GM18868 (cell line): ENCODE results near the gene QSER1.
A peak's percentile ranks its signal among the peaks of the same experiment; 100 is the strongest.
"Not testable (repeated sequence)": the region's sequence is repeated elsewhere in the genome, so short reads cannot be mapped to it uniquely, and the experiment has no call there.

Experiments used
- ATAC-seq: cut with Tn5 transposase; IDR thresholded peaks from one replicate; pipeline ENCODE4 v1.9.1; 2021; ENCODE audit warnings: mild to moderate bottlenecking, moderate library complexity; ENCODE audit not compliant: unreplicated experiment

The QSER1 gene

GRCh38 chr11:32932196-32932595 lies 39.6 kb downstream of the QSER1 start:
- ATAC-seq, result no peak

DNA sequence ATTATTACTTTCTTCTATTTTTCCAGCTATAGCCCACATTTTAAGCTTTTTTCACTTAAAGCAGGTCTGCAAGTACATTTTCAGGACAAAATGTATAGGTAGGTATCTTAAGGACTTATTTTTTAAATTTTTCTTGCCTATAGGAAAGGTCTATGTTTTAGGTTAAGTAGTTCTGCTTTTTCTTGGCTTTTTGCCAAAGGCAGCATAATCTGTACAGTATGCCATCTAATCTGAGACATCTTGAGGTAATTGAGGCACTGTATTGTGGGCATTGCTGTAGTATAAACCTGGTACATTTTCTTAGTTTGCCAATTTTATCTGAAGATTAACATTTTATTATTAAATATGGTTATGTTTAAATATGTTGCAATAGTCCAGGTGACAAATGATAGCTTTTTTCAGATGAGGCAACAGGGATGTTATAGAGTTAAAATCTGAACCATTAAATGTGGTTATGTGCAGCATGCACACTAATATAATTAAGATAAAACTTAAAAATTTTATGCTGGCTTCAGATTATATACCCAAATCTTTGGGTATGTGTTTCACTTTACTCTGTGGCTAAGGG lies 42.9 kb downstream of the QSER1 start:
- no peak for ATAC-seq

DNA sequence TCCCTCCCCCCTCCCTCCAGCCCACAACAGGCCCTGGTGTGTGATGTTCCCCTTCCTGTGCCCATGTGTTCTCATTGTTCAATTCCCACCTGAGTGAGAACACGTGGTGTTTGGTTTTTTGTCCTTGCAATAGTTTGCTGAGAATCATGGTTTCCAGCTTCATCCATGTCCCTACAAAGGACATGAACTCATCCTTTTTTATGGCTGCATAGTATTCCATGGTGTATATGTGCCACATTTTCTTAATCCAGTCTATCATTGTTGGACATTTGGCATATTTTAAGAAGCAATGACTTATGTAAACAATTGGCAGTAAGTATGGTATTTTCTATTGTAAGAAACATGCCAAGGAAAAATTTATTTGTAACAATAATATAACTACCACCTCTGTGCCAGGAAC lies 43.6 kb downstream of the QSER1 start:
- not testable (repeated sequence) for ATAC-seq

DNA sequence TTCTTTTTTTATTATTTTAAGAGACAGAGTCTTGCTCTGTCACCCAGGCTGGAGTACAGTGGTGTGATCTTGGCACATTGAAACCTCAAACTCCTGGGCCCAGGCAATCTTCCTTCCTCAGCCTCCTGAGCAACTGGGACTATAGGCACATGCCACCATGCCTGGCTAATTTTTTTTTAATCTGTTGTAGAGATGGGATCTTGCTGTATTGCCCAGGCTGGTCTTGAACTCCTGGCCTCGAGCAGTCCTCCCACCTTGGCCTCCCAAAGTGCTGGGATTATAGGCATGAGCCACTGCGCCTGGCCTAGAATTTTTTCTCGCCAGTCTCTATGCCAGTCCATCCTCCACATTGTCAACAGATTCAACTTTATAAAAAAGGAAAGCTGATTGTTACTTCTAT lies 44.7 kb downstream of the QSER1 start:
- ATAC-seq, result not testable (repeated sequence)

- peak; percentile 64 for ATAC-seq
Observed at GRCh38 chr11:32939046-32939445, 46.4 kb downstream of the QSER1 start.

DNA sequence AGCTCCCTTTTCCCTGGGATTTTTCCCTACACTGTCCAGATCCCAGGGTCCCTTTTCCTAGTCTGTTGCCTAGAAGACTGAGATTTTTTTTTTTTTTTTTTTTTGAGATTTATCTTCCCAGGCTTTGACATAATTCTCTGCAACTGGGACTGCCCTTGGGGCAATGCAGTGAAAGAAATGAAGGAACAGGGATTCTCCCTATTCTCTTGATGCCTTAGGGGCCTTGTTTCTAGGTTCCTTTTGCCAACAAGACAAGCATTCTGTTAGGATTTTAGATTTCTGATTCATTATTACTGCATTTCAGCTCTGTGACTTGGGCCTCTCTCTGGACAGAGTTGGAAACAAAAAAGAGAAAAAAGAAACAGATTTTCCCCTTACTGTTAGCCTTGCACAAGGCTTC lies 47.3 kb downstream of the QSER1 start:
- no peak for ATAC-seq

DNA sequence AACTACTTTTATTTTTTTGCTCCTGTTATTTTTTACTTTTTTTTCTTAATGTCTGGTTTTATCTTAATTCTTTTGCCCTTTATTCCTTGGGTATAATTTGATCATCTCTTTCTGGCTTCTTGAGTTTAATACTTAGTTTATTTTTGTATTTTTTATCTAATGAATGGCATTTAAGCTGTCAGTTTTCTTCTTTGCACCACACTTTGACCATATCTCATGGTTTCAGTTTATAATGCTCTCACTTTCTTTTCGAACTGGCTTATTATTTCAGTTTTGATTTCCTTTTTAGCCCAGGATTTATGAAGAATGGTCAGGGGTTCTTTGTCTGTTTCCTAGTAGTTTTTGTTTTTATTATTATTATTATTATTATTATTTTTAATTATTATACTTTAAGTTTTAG lies 48.3 kb downstream of the QSER1 start:
- ATAC-seq, result no peak

DNA sequence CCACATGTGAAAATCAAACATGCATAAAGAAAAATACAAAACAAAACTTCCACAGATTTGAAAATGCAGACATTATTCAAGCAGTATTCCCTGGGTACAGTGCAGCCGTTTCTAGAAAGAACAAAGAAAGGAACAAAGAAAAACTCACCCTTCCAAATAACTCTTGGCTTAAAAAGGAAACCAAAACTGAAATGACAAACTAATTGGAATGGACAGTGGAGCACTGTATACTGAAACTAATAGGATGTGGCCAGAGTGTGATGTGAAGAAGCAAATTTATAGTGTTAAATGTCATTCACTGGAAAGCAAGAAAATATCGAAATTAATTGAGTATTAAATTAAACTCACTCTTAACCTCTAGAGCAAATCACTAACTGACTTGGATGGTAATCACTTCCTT lies 55.4 kb downstream of the QSER1 start:
- no peak for ATAC-seq

GRCh38 chr11:32949739-32950138 lies 57.1 kb downstream of the QSER1 start:
- ATAC-seq, result no peak

GRCh38 chr11:32952421-32952820 lies 59.8 kb downstream of the QSER1 start:
- no peak for ATAC-seq

DNA sequence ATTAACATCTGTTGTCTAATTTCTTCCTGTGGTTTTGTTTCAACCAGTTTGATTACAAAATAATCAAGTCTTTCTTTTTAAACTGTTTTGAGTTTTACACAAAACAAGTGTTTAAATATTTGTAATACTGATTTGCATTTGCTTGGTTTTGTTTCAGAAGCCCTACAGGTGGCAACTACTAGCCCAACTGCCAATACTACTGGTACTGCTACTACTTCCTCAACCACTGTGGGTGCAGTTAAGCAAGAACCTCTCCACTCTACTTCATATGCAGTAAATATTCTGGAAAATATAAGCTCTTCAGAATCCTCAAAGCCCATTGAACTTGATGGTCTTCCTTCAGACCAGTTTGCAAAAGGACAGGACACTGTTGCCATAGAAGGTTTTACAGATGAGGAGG lies 61.1 kb downstream of the QSER1 start:
- ATAC-seq, result no peak

- ATAC-seq, result no peak
Observed at GRCh38 chr11:32960553-32961164, 68.0 kb downstream of the QSER1 start.

DNA sequence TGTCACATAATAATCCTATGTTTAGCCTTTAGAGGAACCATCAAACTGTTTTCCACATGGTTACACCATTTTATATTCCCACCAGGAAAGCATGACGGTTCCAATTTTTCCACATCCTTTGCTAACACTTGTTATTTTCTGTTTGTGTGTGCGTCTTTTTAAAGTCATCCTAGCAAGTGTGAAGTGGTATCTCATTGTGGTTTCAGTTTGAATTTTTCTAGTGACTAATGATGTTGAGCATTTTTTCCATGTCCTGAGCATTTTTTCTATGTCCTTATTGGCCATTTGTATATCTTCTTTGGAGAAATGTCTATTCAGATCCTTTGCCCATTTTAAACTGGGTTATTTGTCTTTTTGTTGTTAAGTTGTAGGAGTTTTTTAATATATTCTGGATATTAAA lies 69.4 kb downstream of the QSER1 start:
- no peak for ATAC-seq

GRCh38 chr11:32963721-32964120 lies 71.1 kb downstream of the QSER1 start:
- no peak for ATAC-seq

DNA sequence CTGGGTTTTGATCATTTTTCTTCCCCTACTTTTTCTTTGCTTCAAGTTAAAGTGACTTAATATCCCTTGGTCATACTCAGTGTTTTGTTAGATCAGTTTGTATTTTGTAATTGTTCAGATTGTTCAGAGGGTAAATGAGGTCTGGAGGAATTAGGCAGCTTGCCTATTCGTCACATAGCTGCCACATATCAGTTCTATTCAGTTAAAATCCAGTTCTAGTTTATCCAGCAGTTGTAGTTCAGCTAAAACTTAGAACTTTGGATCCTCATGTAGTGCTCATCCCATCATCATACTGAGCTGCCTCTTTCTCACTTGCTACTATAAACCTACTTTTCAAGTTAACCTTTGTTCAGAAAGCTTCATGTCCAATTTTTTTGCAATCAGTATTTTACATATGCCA lies 75.9 kb downstream of the QSER1 start:
- ATAC-seq, result no peak

DNA sequence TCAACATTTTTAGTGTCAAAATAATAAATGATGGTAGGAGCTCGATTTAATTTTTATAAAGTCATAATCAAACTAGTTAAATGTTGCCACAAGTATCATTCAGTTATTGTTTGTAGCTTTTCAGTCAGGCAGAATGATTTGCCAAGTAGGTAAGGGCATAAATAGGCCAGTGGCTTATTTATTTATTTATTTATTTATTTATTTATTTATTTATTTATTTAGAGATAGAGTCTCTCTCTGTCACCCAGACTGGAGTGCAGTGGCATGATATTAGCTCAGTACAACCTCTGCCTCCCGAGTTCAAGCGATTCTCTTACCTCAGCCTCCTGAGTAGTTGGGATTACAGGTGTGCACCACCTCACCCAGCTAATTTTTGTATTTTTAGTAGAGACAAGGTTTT lies 79.6 kb downstream of the QSER1 start:
- ATAC-seq, result not testable (repeated sequence)

- ATAC-seq, result no peak
Observed at GRCh38 chr11:32972781-32973180, 80.2 kb downstream of the QSER1 start.

DNA sequence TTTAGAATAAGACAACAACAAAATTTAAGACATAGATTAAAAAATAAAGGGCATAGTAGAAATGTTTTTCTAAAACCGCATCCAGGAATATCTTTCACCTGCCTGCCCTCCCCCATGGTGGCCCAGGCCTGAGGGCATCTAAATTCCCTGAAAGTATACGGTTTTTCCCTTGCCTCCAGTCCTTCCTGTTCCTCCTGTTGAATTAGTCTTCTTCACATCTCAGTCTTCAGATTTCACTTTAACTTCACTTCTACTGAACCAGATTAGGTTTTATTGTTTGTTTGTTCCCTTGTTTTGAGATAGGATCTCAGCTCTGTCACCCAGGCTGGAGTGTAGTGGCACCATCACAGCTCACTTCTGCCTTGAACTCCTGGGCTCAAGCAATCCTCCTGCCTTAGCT lies 90.0 kb downstream of the QSER1 start:
- ATAC-seq, result no peak

DNA sequence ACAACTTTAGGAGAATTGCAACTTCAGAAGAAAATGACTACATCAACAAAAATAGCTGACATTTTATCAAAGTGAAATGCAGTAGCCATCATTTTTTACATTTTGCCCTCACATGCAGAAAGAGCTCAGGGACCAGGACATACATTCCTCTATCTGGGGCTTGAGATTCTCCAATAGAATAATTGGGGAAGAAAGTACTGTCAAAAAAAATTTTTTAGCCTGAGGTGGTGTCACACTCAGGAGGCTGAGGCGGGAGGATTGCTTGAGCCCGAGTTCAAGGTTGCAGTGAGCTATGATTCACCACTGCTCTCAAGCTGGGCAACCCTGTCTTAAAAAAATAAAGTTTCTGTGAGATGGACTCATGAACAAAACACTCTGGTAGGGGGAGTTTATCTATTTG lies 90.9 kb downstream of the QSER1 start:
- no peak for ATAC-seq

DNA sequence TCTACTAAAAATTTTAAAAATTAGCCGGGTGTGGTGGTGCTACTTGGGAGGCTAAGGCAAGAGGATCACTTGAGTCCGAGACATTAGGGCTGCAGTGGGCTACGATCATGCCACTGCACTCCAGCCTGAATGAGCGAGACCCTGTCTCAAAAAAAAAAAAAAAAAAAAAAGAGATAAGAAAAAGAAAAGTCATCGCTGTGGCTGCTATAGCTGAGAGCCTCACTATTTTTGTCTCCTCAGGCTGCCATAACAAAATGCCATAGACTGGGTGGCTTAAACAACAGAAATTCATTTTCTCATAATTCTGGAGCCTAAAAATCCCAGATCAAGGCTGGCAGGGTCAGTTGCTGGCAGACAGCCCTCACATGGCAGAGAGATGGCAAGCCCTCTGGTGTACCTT lies 93.0 kb downstream of the QSER1 start:
- ATAC-seq, result no peak

GRCh38 chr11:32987851-32988250 lies 95.2 kb downstream of the QSER1 start:
- no peak for ATAC-seq

DNA sequence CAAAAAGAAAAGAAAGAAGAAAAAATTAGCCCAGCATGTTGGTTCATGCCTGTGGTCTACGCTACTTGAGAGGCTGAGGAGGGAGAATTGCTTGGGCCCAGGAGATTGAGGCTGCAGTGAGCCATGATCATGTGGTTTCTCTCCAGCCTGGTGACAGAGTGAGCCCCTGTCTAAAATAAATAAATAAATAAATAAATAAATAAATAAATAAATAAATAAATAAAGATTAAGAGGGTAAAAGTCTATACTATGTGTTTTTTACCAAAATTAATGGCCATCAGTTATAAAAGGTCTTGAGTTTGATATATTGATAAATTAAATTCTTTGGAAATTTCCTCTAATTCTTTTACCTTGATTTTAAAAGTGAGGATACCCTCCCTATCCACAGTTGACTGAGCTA lies 97.9 kb downstream of the QSER1 start:
- ATAC-seq, result no peak

DNA sequence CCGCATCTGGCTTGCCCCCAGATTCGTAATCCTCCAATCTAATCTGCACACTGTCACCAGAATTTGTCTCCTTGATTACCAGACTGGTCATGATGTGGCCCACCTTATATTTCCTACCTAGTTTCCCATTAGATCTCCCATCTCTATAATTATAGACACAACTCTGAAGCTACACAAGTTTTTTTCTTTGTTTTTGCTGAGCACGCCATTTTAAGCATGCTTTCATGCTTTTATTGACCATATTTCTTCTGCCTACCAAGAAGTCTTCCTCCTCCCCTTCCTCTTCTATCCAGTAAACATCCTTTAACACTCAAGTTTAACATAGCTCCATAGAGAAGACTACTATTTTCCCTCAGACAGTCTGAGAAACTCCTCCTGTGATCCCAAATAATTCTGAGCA lies 98.8 kb downstream of the QSER1 start:
- ATAC-seq, result no peak
